CD14-positive monocyte (primary cell): ENCODE results near the gene EPAS1. TPM values are rescaled to one million over a fixed set of nuclear protein-coding genes. Genes with fewer than 3 reads are reported as not detected.

Experiments used
- DNase-seq, 3 donors: peaks; one replicate each; pipeline ENCODE4 v3.0.0-alpha.2; 2011 to 2022
- H2AFZ ChIP-seq: 2 replicates; pipeline ENCODE4 v1.6.0; 2012; ENCODE audit warnings: mild to moderate bottlenecking, low read depth, low read length, inconsistent platforms; ENCODE audit not compliant: insufficient read depth, poor library complexity, severe bottlenecking
- H3K27ac ChIP-seq, 2 donors: 1 replicate in 1 of 2; 2 replicates in 1 of 2; pipeline ENCODE4 v1.5.1; 2012 to 2013; ENCODE audit warnings: low read length in 2 of 2, control low read depth in 1 of 2, inconsistent platforms in 1 of 2, low read depth in 1 of 2, mild to moderate bottlenecking in 1 of 2
- H3K27me3 ChIP-seq, 2 donors: one replicate each; pipeline versions ENCODE4 v1.6.0 to v1.6.1; 2011 to 2013; ENCODE audit warnings: low read length in 2 of 2; ENCODE audit not compliant: control insufficient read depth in 2 of 2, insufficient read depth in 2 of 2
- H3K36me3 ChIP-seq, 2 donors: replicated peaks in 1 of 2; 1 replicate in 1 of 2; 2 replicates in 1 of 2; pipeline versions ENCODE4 v1.5.1 to v1.6.1; 2012 to 2013; ENCODE audit warnings: low read length in 2 of 2, control low read depth in 1 of 2, inconsistent platforms in 1 of 2, mild to moderate bottlenecking in 1 of 2; ENCODE audit not compliant: insufficient read depth in 2 of 2, control insufficient read depth in 1 of 2
- H3K4me1 ChIP-seq, 2 donors: 1 replicate in 1 of 2; 2 replicates in 1 of 2; pipeline versions ENCODE4 v1.5.1 to v1.6.1; 2012 to 2013; ENCODE audit warnings: low read length in 2 of 2, control low read depth in 1 of 2, inconsistent platforms in 1 of 2, mild to moderate bottlenecking in 1 of 2, moderate library complexity in 1 of 2; ENCODE audit not compliant: insufficient read depth in 2 of 2, control insufficient read depth in 1 of 2
- H3K4me2 ChIP-seq: replicated peaks from 2 replicates; pipeline ENCODE3; 2012; ENCODE audit warnings: low read length, moderate library complexity, mild to moderate bottlenecking; ENCODE audit not compliant: poor library complexity, severe bottlenecking; ENCODE audit errors: extremely low read depth
- H3K4me3 ChIP-seq, 3 experiments: fragments of 200-600 bp in 1 of 3; sonication (generic) in 1 of 3; replicated peaks in 1 of 3; 1 replicate in 2 of 3; 2 replicates in 1 of 3; pipeline ENCODE4 v1.5.1; 2011 to 2013; ENCODE audit warnings: low read length in 3 of 3, mild to moderate bottlenecking in 3 of 3, control low read depth in 2 of 3, low read depth in 2 of 3, inconsistent platforms in 1 of 3, moderate library complexity in 1 of 3
- H3K79me2 ChIP-seq: 2 replicates; pipeline ENCODE4 v1.6.0; 2012; ENCODE audit warnings: mild to moderate bottlenecking, control low read depth, inconsistent platforms, low read length, moderate library complexity; ENCODE audit not compliant: insufficient read depth
- H3K9ac ChIP-seq: 2 replicates; pipeline ENCODE4 v1.6.0; 2017; ENCODE audit warnings: low read length, mild to moderate bottlenecking; ENCODE audit not compliant: insufficient read depth, poor library complexity, severe bottlenecking
- H3K9me3 ChIP-seq, 2 donors: replicated peaks in 1 of 2; 1 replicate in 1 of 2; 2 replicates in 1 of 2; pipeline versions ENCODE4 v1.5.1 to v1.6.1; 2012 to 2013; ENCODE audit warnings: low read length in 2 of 2, control low read depth in 1 of 2; ENCODE audit not compliant: control insufficient read depth in 1 of 2, insufficient read depth in 1 of 2
- H4K20me1 ChIP-seq: 2 replicates; pipeline ENCODE4 v1.6.0; 2012; ENCODE audit warnings: mild to moderate bottlenecking, low read length, control low read depth, moderate library complexity; ENCODE audit not compliant: insufficient read depth
- H3K27ac Mint-ChIP-seq, 7 donors: one replicate each; pipeline ENCODE4 v1.8.0; 2020; ENCODE audit warnings: mild to moderate bottlenecking in 7 of 7, mixed read lengths in 7 of 7, moderate library complexity in 6 of 7, inconsistent platforms in 2 of 7
- H3K27me3 Mint-ChIP-seq, 3 donors: one replicate each; pipeline ENCODE4 v1.8.0; 2021 to 2022; ENCODE audit warnings: low read depth in 3 of 3, mild to moderate bottlenecking in 3 of 3, mixed read lengths in 3 of 3, moderate library complexity in 3 of 3, inconsistent platforms in 1 of 3
- H3K36me3 Mint-ChIP-seq, 2 donors: one replicate each; pipeline ENCODE4 v1.8.0; 2020; ENCODE audit warnings: mixed read lengths in 2 of 2, inconsistent platforms in 1 of 2, mild to moderate bottlenecking in 1 of 2
- H3K4me1 Mint-ChIP-seq: one replicate; pipeline ENCODE4 v1.8.0; 2020; ENCODE audit warnings: mild to moderate bottlenecking, mixed read lengths
- H3K4me3 Mint-ChIP-seq, 2 donors: one replicate each; pipeline ENCODE4 v1.8.0; 2020; ENCODE audit warnings: mild to moderate bottlenecking in 2 of 2, mixed read lengths in 2 of 2, moderate library complexity in 1 of 2
- H3K9me3 Mint-ChIP-seq, 7 donors: one replicate each; pipeline ENCODE4 v1.8.0; 2020 to 2022; ENCODE audit warnings: mixed read lengths in 7 of 7, mild to moderate bottlenecking in 6 of 7, moderate library complexity in 6 of 7, inconsistent platforms in 2 of 7
- WGBS: methylation state at CpG from one replicate; pipeline ENCODE4 v1.1.5; 2013; ENCODE audit warnings: missing lambda C conversion rate; ENCODE audit not compliant: insufficient coverage; 5-methylcytosine and 5-hydroxymethylcytosine counted together
- intact Hi-C, 2 donors: fragments of 100-400 bp; cut with micrococcal nuclease; formaldehyde crosslinking; loops; one replicate each; pipeline versions ENCODE4 v1.15.0 to v1.15.1; 2023
- polyA plus RNA-seq, 3 donors: library from polyadenylated mRNA; depleted of rRNA in 1 of 3; unstranded in 2 of 3; stranded (reverse) in 1 of 3; fragments of 300-500 nt in 2 of 3; fragments of >200 nt in 1 of 3; fragmentation: Illumina TruSeq in 2 of 3; gene quantifications; 1 replicate in 2 of 3; 2 replicates in 1 of 3; pipeline ENCODE4 v1.2.3, GENCODE V29; 2012 to 2021
- TF ChIP-seq, protein P1 (sequence below): fragments of 200-600 bp; IDR thresholded peaks from one replicate; pipeline ENCODE4 v1.8.0; 2022; ENCODE audit warnings: antibody characterized with exemption, mild to moderate bottlenecking

EPAS1 gene
- polyA plus RNA-seq, 3 donors: 0.11 to 1.0 (median 0.88) TPM

DNA sequence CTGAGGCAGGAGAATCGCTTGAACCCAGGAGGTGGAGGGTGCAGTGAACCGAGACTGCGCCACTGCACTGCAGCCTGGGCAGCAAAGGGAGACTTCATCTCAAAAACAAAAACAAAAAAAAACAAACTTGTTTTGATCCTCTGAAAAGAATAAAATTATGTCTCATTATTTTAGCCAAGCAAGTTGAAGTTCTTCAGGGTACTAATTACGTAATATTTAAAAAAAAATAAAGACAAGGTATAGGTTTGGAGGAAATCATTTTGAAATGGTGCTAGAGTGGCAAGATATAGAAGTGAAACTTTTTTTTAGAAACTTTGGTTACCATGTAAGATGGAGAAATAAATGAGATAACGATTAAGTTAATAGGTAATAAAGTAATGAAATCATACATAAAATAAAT, 127.7 kb downstream of the EPAS1 start:
- Histone ChIP-seq H2AFZ (no peak overlapping the region), H3K9ac (no peak overlapping the region), H3K9me3 (peaks cover 0 to 8% of the 10 kb centered on the region in 2 donors), H3K27me3 (no peaks in the 10 kb centered on the region), H4K20me1 (no peaks in the 10 kb centered on the region), H3K4me1 (peaks cover 3 to 7% of the 10 kb centered on the region in 2 donors), H3K27ac (no peak overlapping the region), H3K4me2 (no peak overlapping the region), H3K79me2 (no peaks in the 10 kb centered on the region), H3K4me3 (no peak overlapping the region), H3K36me3 (no peaks in the 10 kb centered on the region)
- peaks cover 15% of the 10 kb centered on the region for H3K4me1 Mint-ChIP-seq
- H3K27ac Mint-ChIP-seq: peak overlapping the region in 1 of 7 donors; percentile 52
- no peaks in the 10 kb centered on the region for H3K36me3 Mint-ChIP-seq
- TF ChIP-seq, protein P1, sequence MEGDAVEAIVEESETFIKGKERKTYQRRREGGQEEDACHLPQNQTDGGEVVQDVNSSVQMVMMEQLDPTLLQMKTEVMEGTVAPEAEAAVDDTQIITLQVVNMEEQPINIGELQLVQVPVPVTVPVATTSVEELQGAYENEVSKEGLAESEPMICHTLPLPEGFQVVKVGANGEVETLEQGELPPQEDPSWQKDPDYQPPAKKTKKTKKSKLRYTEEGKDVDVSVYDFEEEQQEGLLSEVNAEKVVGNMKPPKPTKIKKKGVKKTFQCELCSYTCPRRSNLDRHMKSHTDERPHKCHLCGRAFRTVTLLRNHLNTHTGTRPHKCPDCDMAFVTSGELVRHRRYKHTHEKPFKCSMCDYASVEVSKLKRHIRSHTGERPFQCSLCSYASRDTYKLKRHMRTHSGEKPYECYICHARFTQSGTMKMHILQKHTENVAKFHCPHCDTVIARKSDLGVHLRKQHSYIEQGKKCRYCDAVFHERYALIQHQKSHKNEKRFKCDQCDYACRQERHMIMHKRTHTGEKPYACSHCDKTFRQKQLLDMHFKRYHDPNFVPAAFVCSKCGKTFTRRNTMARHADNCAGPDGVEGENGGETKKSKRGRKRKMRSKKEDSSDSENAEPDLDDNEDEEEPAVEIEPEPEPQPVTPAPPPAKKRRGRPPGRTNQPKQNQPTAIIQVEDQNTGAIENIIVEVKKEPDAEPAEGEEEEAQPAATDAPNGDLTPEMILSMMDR: no peak
- no peak for DNase-seq
- H3K27me3 Mint-ChIP-seq: peaks cover 0 to 1% (median 0%) of the 10 kb centered on the region in 3 donors
- WGBS: no CpG with 5 or more reads among the region's 5 CpGs
- intact Hi-C loops: no loop called here
- no peak overlapping the region for H3K4me3 Mint-ChIP-seq
- H3K9me3 Mint-ChIP-seq: peaks cover 0 to 10% (median 0%) of the 10 kb centered on the region in 7 donors

DNA sequence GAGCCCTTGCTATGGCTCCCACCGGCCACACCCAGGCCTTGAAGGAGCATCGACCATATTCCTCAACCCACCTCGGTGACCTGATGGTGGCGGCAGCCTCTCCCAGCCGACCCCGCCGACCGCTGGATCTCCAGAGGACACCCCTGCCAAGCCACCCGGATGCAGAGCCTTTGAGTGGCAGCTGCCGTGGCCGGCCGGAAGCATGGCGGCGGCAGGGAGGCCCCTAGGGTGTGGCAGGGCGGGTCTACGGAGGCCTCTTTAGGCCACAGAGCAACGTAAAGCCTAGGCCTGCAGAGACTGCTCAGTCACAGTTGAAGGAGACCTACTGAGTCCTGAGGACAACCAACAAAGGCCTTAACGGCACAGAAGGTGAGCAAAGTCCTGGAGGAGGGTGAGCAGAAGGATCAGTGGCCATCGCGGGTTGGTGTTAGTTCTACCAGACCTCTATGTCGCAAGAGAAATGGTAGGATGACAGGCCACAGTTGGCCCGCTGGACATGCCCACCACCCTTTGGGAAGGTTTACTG, 131.8 kb downstream of the EPAS1 start:
- Histone ChIP-seq H3K36me3 (no peaks in the 10 kb centered on the region), H4K20me1 (no peaks in the 10 kb centered on the region), H3K4me2 (no peak overlapping the region), H3K9me3 (peaks cover 0 to 8% of the 10 kb centered on the region in 2 donors), H3K27ac (no peak overlapping the region), H3K79me2 (no peaks in the 10 kb centered on the region), H3K4me3 (no peak overlapping the region), H3K4me1 (peaks cover 3 to 7% of the 10 kb centered on the region in 2 donors), H3K27me3 (no peaks in the 10 kb centered on the region), H2AFZ (no peak overlapping the region), H3K9ac (no peak overlapping the region)
- intact Hi-C loops: no loop called here
- Mint-ChIP-seq H3K4me3 (no peak overlapping the region), H3K4me1 (peaks cover 10% of the 10 kb centered on the region), H3K27ac (peak overlapping the region in 1 of 7 donors; percentile 24), H3K27me3 (peaks cover 0 to 3% (median 0%) of the 10 kb centered on the region in 3 donors), H3K9me3 (peaks cover 0 to 10% (median 0%) of the 10 kb centered on the region in 7 donors), H3K36me3 (no peaks in the 10 kb centered on the region)
- DNase-seq: no peak
- 99% methylated on average over 17 of the region's 22 CpGs for WGBS
- TF ChIP-seq, protein P1: no peak
